Measurements from ENCODE around the gene UNC45A.
"Not testable (repeated sequence)": the region's sequence is repeated elsewhere in the genome, so short reads cannot be mapped to it uniquely, and the experiment has no call there.

The UNC45A gene

GRCh38 chr15:90903733-90904536 is 31.1 kb upstream of the UNC45A start:
- no peak for DNase-seq (ENCODE audit: low spot score)

- DNase-seq (ENCODE audit: low spot score), result no peak
Observed at GRCh38 chr15:90904746-90905145, 30.3 kb upstream of the UNC45A start.

GRCh38 chr15:90905306-90906180 is 29.5 kb upstream of the UNC45A start:
- DNase-seq (ENCODE audit: low spot score), result no peak

GRCh38 chr15:90906181-90906849 is 28.8 kb upstream of the UNC45A start:
- DNase-seq (ENCODE audit: low spot score), result no peak

GRCh38 chr15:90907051-90907660 is 27.9 kb upstream of the UNC45A start:
- DNase-seq (ENCODE audit: low spot score), result no peak

GRCh38 chr15:90907838-90908507 is 27.1 kb upstream of the UNC45A start:
- DNase-seq (ENCODE audit: low spot score), result no peak

- not testable (repeated sequence) for DNase-seq (ENCODE audit: low spot score)
Observed at GRCh38 chr15:90909449-90909848, 25.6 kb upstream of the UNC45A start.

- DNase-seq (ENCODE audit: low spot score), result no peak
Observed at GRCh38 chr15:90909976-90910375, 25.1 kb upstream of the UNC45A start.

GRCh38 chr15:90910441-90911301 is 24.4 kb upstream of the UNC45A start:
- no peak for DNase-seq (ENCODE audit: low spot score)

- no peak for DNase-seq (ENCODE audit: low spot score)
Observed at GRCh38 chr15:90911302-90911623, 23.8 kb upstream of the UNC45A start.

GRCh38 chr15:90911906-90912769 is 22.9 kb upstream of the UNC45A start:
- DNase-seq (ENCODE audit: low spot score), result no peak

GRCh38 chr15:90912770-90913075 is 22.4 kb upstream of the UNC45A start:
- DNase-seq (ENCODE audit: low spot score), result no peak

- DNase-seq (ENCODE audit: low spot score), result no peak
Observed at GRCh38 chr15:90913398-90913944, 21.6 kb upstream of the UNC45A start.

- DNase-seq (ENCODE audit: low spot score), result no peak
Observed at GRCh38 chr15:90914305-90915080, 20.6 kb upstream of the UNC45A start.

GRCh38 chr15:90915216-90915807 is 19.8 kb upstream of the UNC45A start:
- no peak for DNase-seq (ENCODE audit: low spot score)

- DNase-seq (ENCODE audit: low spot score), result no peak
Observed at GRCh38 chr15:90915808-90916440, 19.2 kb upstream of the UNC45A start.

- DNase-seq (ENCODE audit: low spot score), result no peak
Observed at GRCh38 chr15:90916461-90916860, 18.6 kb upstream of the UNC45A start.

- DNase-seq (ENCODE audit: low spot score), result no peak
Observed at GRCh38 chr15:90917569-90917968, 17.5 kb upstream of the UNC45A start.

Measured in AG20443 (cell line).